Measurements from ENCODE around the gene ERICH4. TPM values are rescaled to one million over a fixed set of nuclear protein-coding genes. Genes with fewer than 3 reads are reported as not detected.

ERICH4 gene
- total and polyA plus RNA-seq, 2 donors (not counting 1 experiment from before 2014, with no cell fraction given), result not detected

- WGBS (ENCODE audit: insufficient coverage), result 80% methylated on average over 2 of the region's 4 CpGs
- Mint-ChIP-seq H3K27ac (no peak overlapping the region), H3K27me3 (no peaks in the 10 kb centered on the region), H3K4me1 (peaks cover 36% of the 10 kb centered on the region), H3K4me3 (no peak overlapping the region), H3K9me3 (ENCODE audit: insufficient read depth) (no peaks in the 10 kb centered on the region)
- intact Hi-C loops (cut with micrococcal nuclease), result no loop called here
- no peak for DNase-seq
- peaks cover 10% of the 10 kb centered on the region for H4K20me1 ChIP-seq (ENCODE audit: control insufficient read depth, insufficient read depth, low read length, poor library complexity, severe bottlenecking)
- no peak for ATAC-seq (ENCODE audit: low read depth)
- POLR2A ChIA-PET, result no interaction called here
- peaks cover 61% of the 10 kb centered on the region for H3K79me2 ChIP-seq (ENCODE audit: control insufficient read depth, insufficient read depth, low read length)
- peaks cover 12 to 17% of the 10 kb centered on the region in 2 donors for H3K4me1 ChIP-seq (ENCODE audit: control insufficient read depth in 2 of 2, insufficient read depth in 2 of 2, low read length in 2 of 2)
- peaks cover 0 to 15% of the 10 kb centered on the region in 2 experiments for H3K36me3 ChIP-seq (replicated peaks in 1 of 2; ENCODE audit: control extremely low read depth in 1 of 2, control insufficient read depth in 1 of 2, extremely low read depth in 1 of 2, insufficient read depth in 2 of 2, low read length in 1 of 2)
- H3K27ac ChIP-seq (ENCODE audit: low read length in 2 of 2), result no peak overlapping the region
- H3K4me2 ChIP-seq (replicated peaks; ENCODE audit: low read depth, low read length, poor library complexity, severe bottlenecking), result no peak overlapping the region
- H3K9me3 ChIP-seq (ENCODE audit: control extremely low read depth in 1 of 3, control insufficient read depth in 2 of 3, insufficient read depth in 1 of 3, low read length in 2 of 3), result no peaks in the 10 kb centered on the region
- TF ChIP-seq, protein P1, sequence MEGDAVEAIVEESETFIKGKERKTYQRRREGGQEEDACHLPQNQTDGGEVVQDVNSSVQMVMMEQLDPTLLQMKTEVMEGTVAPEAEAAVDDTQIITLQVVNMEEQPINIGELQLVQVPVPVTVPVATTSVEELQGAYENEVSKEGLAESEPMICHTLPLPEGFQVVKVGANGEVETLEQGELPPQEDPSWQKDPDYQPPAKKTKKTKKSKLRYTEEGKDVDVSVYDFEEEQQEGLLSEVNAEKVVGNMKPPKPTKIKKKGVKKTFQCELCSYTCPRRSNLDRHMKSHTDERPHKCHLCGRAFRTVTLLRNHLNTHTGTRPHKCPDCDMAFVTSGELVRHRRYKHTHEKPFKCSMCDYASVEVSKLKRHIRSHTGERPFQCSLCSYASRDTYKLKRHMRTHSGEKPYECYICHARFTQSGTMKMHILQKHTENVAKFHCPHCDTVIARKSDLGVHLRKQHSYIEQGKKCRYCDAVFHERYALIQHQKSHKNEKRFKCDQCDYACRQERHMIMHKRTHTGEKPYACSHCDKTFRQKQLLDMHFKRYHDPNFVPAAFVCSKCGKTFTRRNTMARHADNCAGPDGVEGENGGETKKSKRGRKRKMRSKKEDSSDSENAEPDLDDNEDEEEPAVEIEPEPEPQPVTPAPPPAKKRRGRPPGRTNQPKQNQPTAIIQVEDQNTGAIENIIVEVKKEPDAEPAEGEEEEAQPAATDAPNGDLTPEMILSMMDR (IDR thresholded peaks at IDR 0.05), result no peak
- no peak overlapping the region for H2AFZ ChIP-seq (ENCODE audit: insufficient read depth, low read depth, low read length, poor library complexity, severe bottlenecking)
- no peak overlapping the region for H3K9ac ChIP-seq (ENCODE audit: low read length)
- no peaks in the 10 kb centered on the region for H3K27me3 ChIP-seq (replicated peaks in 1 of 4; ENCODE audit: control extremely low read depth in 1 of 4, control insufficient read depth in 3 of 4, insufficient read depth in 4 of 4, low read length in 3 of 4)
- CTCF ChIA-PET, result no interaction called here
- H3K4me3 ChIP-seq (ENCODE audit: control extremely low read depth in 1 of 5, extremely low read depth in 1 of 5, insufficient read depth in 1 of 5, low read depth in 2 of 5, low read length in 4 of 5), result no peak overlapping the region
Observed at GRCh38 chr19:41401483-41401882, 41.5 kb upstream of the ERICH4 start.

DNA sequence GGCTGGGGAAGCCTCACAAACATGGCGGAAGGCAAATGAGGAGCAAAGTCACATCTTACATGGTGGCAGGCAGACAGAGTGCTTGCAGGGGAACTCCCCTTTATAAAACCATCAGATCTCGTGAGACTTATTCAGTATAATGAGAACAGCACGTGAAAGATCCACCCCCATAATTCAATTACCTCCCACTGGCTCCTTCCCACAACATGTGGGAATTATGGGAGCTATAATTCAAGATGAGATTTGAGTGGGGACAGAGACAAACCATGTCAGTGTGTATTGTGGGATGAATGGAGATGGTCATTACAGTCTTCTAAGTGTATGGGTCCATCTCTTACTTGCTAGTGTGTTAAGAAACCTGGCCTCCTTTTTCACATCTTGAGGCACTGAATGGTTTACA lies 40.9 kb upstream of the ERICH4 start:
- ATAC-seq (ENCODE audit: low read depth) (no peak), DNase-seq (no peak)
- Histone ChIP-seq H4K20me1 (ENCODE audit: control insufficient read depth, insufficient read depth, low read length, poor library complexity, severe bottlenecking) (peaks cover 10% of the 10 kb centered on the region), H3K9me3 (ENCODE audit: control extremely low read depth in 1 of 3, control insufficient read depth in 2 of 3, insufficient read depth in 1 of 3, low read length in 2 of 3) (no peaks in the 10 kb centered on the region), H2AFZ (ENCODE audit: insufficient read depth, low read depth, low read length, poor library complexity, severe bottlenecking) (no peak overlapping the region), H3K27ac (ENCODE audit: low read length in 2 of 2) (no peak overlapping the region), H3K79me2 (ENCODE audit: control insufficient read depth, insufficient read depth, low read length) (peaks cover 57% of the 10 kb centered on the region), H3K4me2 (replicated peaks; ENCODE audit: low read depth, low read length, poor library complexity, severe bottlenecking) (no peak overlapping the region), H3K4me3 (ENCODE audit: control extremely low read depth in 1 of 5, extremely low read depth in 1 of 5, insufficient read depth in 1 of 5, low read depth in 2 of 5, low read length in 4 of 5) (no peak overlapping the region), H3K36me3 (replicated peaks in 1 of 2; ENCODE audit: control extremely low read depth in 1 of 2, control insufficient read depth in 1 of 2, extremely low read depth in 1 of 2, insufficient read depth in 2 of 2, low read length in 1 of 2) (peaks cover 0 to 15% of the 10 kb centered on the region in 2 experiments), H3K4me1 (ENCODE audit: control insufficient read depth in 2 of 2, insufficient read depth in 2 of 2, low read length in 2 of 2) (peaks cover 11 to 13% of the 10 kb centered on the region in 2 donors), H3K27me3 (replicated peaks in 1 of 4; ENCODE audit: control extremely low read depth in 1 of 4, control insufficient read depth in 3 of 4, insufficient read depth in 4 of 4, low read length in 3 of 4) (no peaks in the 10 kb centered on the region), H3K9ac (ENCODE audit: low read length) (no peak overlapping the region)
- Mint-ChIP-seq H3K4me3 (no peak overlapping the region), H3K27me3 (no peaks in the 10 kb centered on the region), H3K9me3 (ENCODE audit: insufficient read depth) (no peaks in the 10 kb centered on the region), H3K4me1 (peaks cover 33% of the 10 kb centered on the region), H3K27ac (no peak overlapping the region)
- ChIA-PET CTCF (no interaction called here), POLR2A (no interaction called here)
- WGBS (ENCODE audit: insufficient coverage), result 100% methylated on average over 1 of the region's 3 CpGs
- TF ChIP-seq EZH2 (IDR thresholded peaks at IDR 0.05; ENCODE audit: borderline replicate concordance, insufficient read depth, low read depth, low read length, poor library complexity, severe bottlenecking), result no peak
- TF ChIP-seq, protein P1 (IDR thresholded peaks at IDR 0.05), result no peak
- intact Hi-C loops (cut with micrococcal nuclease), result no loop called here

Measured in B cell (primary cell).